Hepatocyte (in vitro differentiated cells): ENCODE measurements around the gene CRK.

Experiments
- CTCF ChIP-seq: fragments of 200-600 bp; sonication (generic); IDR thresholded peaks from 2 replicates; pipeline ENCODE4 v1.5.1; 2016; ENCODE audit warnings: antibody characterized with exemption, mild to moderate bottlenecking; ENCODE audit not compliant: poor library complexity
- EZH2 ChIP-seq: fragments of 200-600 bp; sonication (generic); IDR thresholded peaks from 2 replicates; pipeline ENCODE4 v1.6.1; 2016; ENCODE audit warnings: antibody characterized with exemption, mild to moderate bottlenecking, borderline replicate concordance
- EZH2phosphoT487 ChIP-seq: fragments of 200-600 bp; sonication (generic); IDR thresholded peaks from one replicate; pipeline ENCODE4 v1.6.1; 2018; ENCODE audit warnings: antibody characterized with exemption, mild to moderate bottlenecking, low read depth, moderate library complexity; ENCODE audit not compliant: unreplicated experiment, severe bottlenecking

- no peak for TF ChIP-seq CTCF
- TF ChIP-seq EZH2, result no peak
- no peak for TF ChIP-seq EZH2phosphoT487
Measured at GRCh38 chr17:1414001-1414574, 41.9 kb downstream of the CRK start.
